ENCODE measurements around the gene LRCH2.

GRCh38 chrX:115261148-115261547 lies 27.3 kb upstream of the LRCH2 start:
- TF ChIP-seq POLR2AphosphoS5 (IDR thresholded peaks at IDR 0.05) (no peak), POLR2A (IDR thresholded peaks at IDR 0.05) (no peak), CTCF (IDR thresholded peaks at IDR 0.05) (no peak)

Data from stomach (tissue), 4 donors.